ENCODE results near the gene BUB1B.

The BUB1B gene

DNA sequence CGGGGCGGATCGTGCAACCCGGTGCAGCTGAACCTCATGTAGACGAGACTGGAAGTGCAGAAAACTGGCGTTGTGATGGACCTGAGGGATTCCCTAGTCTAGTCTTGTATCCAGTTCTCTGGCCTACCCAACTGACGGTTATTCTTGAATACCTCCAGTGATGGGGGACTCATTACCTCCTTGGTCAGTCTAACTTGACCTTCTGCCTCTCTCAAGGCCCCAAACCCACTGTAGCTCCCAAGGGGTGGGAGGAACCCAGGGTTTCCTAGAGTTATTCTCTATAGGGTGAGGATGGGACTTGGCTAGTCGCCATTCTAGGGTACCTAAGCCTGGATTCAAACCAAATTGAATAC is 89.4 kb downstream of the BUB1B start:
- Histone ChIP-seq H3K4me3 (ENCODE audit: low read depth, low read length) (no peak overlapping the region), H3K9ac (ENCODE audit: low read depth, low read length) (no peak overlapping the region), H3K27ac (ENCODE audit: low read depth, low read length) (no peak overlapping the region), H3K9me3 (ENCODE audit: control insufficient read depth, insufficient read depth, low read length) (no peaks in the 10 kb centered on the region), H3K27me3 (ENCODE audit: control insufficient read depth, insufficient read depth, low read length) (peaks cover 36% of the 10 kb centered on the region), H3K36me3 (ENCODE audit: control insufficient read depth, insufficient read depth, low read length) (no peaks in the 10 kb centered on the region), H3K4me1 (ENCODE audit: control insufficient read depth, insufficient read depth, low read length) (peaks cover 9% of the 10 kb centered on the region; the same call in 1 of the 2 replicates)

DNA sequence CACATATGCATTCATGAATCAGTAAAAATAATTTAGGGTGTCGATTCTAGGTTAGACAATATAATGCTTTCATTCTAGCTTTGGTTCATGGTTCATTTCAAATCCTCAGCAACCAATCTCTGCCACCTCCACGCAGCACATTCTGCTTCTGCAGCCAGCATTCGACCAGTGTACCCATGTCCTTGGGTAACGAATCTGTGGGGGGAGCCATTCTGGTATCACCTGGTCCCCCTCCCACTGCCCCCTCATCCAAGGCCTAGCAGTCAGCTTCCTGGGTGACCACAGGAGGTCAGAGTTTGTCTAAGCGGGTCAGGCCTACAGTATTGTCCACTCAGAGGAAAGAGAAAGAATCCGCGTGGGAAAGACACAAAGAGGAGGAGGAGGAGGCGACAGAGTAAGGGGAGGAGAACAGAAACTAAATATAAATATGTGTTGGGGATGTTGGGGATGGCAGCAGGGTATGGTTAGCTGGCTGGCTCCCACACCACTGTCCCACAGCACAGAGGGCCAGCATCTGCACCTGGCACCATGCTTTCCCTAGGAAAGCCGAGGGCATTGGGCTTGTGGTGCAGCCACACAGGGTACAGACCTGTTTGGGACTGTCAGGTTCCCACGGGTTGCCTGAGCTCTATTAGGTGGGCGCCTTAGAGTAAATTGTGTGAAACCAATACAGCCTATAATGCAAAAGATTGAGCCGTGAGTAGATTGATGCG is 90.1 kb downstream of the BUB1B start:
- Histone ChIP-seq H3K36me3 (ENCODE audit: control insufficient read depth, insufficient read depth, low read length) (no peaks in the 10 kb centered on the region), H3K4me1 (ENCODE audit: control insufficient read depth, insufficient read depth, low read length) (0 out of 2 replicates have a peak, but pooled peaks cover 5% of the 10 kb centered on the region), H3K9ac (ENCODE audit: low read depth, low read length) (no peak overlapping the region), H3K9me3 (ENCODE audit: control insufficient read depth, insufficient read depth, low read length) (no peaks in the 10 kb centered on the region), H3K4me3 (ENCODE audit: low read depth, low read length) (no peak overlapping the region), H3K27ac (ENCODE audit: low read depth, low read length) (no peak overlapping the region), H3K27me3 (ENCODE audit: control insufficient read depth, insufficient read depth, low read length) (peaks cover 36% of the 10 kb centered on the region)

DNA sequence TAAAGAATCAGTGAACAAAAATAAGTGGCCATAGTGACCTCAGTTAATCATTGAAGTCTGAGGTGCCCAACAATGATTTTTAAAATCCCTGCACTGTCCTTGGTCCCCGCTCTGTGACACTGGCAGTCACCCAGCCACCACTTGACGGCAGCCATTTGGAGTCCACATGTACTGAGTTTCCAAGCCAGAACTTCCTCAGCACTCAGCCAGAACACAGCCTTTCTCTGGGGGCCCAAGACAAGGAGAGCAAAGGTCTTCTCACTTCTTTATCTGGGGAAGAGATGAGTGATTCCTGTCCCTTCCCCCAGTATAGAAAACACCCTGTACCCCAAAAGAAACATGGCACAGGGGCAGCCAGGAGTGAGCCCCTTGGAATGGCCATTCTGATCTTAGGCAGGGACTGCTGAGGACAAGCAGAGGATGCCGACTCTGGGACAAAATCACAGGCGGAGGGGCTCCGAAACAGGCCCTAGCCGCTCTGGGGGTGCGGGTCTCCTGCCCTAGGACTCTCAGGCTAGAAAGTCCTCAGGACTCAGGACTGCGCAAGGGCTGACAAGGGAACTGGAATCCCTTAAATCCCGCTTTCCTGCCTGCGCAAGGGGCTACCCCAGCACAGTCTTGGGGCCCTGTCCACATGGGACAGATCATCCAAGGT is 90.7 kb downstream of the BUB1B start:
- H3K36me3 ChIP-seq (ENCODE audit: control insufficient read depth, insufficient read depth, low read length): no peaks in the 10 kb centered on the region
- H3K27me3 ChIP-seq (ENCODE audit: control insufficient read depth, insufficient read depth, low read length): peaks cover 36% of the 10 kb centered on the region
- H3K9me3 ChIP-seq (ENCODE audit: control insufficient read depth, insufficient read depth, low read length): no peaks in the 10 kb centered on the region
- peak overlapping the region; percentile 70; the same call in 1 of the 2 replicates for H3K4me3 ChIP-seq (ENCODE audit: low read depth, low read length)
- H3K9ac ChIP-seq (ENCODE audit: low read depth, low read length): no peak overlapping the region
- H3K4me1 ChIP-seq (ENCODE audit: control insufficient read depth, insufficient read depth, low read length): 0 out of 2 replicates have a peak, but pooled peaks cover 5% of the 10 kb centered on the region
- no peak overlapping the region for H3K27ac ChIP-seq (ENCODE audit: low read depth, low read length)

DNA sequence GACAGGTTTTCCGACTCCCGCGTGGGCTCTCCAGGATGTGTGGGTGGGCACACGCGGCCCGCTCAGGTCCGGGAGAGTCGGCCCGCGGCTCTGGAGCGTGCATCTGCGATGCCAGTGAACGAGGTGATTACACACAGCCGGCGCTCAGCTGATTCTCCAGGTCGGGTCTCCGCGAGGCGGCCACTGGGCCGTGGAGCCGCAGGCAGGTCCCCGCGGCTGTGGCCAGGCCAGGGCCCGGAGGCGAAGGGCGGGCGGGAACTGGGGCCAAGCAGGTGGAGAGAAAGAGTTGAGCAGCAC is 91.2 kb downstream of the BUB1B start:
- no peak overlapping the region for H3K9ac ChIP-seq (ENCODE audit: low read depth, low read length)
- 0 out of 2 replicates have a peak, but pooled peaks cover 5% of the 10 kb centered on the region for H3K4me1 ChIP-seq (ENCODE audit: control insufficient read depth, insufficient read depth, low read length)
- H3K36me3 ChIP-seq (ENCODE audit: control insufficient read depth, insufficient read depth, low read length): no peaks in the 10 kb centered on the region
- H3K4me3 ChIP-seq (ENCODE audit: low read depth, low read length): peak overlapping the region; percentile 70
- no peaks in the 10 kb centered on the region for H3K9me3 ChIP-seq (ENCODE audit: control insufficient read depth, insufficient read depth, low read length)
- peaks cover 36% of the 10 kb centered on the region for H3K27me3 ChIP-seq (ENCODE audit: control insufficient read depth, insufficient read depth, low read length)
- no peak overlapping the region for H3K27ac ChIP-seq (ENCODE audit: low read depth, low read length)

DNA sequence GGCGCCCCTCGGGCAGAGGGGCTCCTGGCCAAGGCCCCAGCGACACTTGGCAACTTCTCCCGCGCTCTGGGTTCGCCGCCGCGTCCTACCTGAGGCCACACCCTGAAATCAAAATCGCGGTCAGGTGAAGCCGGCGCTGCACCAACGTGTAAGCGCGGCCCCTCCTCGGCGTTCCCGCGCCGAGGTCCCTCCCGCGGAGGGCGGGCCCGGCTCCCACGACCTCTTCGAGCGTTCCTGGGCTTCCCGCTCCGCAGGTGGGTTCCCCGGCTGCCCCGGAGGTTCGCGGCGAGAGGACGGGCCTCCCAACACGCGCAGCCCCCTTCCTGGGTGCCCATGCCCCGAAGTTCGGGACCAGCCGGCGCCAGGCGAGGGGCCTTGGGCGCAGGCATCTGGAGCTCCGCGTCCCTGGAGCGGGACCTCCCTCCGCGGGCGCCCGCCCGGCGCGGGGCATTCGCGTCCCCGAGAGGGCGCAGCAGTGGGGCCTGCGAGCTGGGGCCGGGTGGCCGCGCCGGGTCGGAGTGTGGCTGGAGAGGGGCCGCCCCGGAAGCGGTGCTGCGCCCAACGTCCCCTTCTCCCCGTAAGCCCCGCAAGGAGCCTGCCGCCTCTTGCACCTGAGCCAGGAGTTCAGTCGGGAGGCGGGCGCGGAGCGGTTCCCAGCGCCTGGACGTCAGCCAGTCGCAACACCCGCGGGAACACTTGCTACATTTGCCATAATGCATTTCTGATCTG is 91.7 kb downstream of the BUB1B start:
- H3K36me3 ChIP-seq (ENCODE audit: control insufficient read depth, insufficient read depth, low read length): no peaks in the 10 kb centered on the region
- 0 out of 2 replicates have a peak, but pooled peaks cover 5% of the 10 kb centered on the region for H3K4me1 ChIP-seq (ENCODE audit: control insufficient read depth, insufficient read depth, low read length)
- peaks cover 36% of the 10 kb centered on the region for H3K27me3 ChIP-seq (ENCODE audit: control insufficient read depth, insufficient read depth, low read length)
- H3K9me3 ChIP-seq (ENCODE audit: control insufficient read depth, insufficient read depth, low read length): no peaks in the 10 kb centered on the region
- H3K27ac ChIP-seq (ENCODE audit: low read depth, low read length): no peak overlapping the region
- H3K4me3 ChIP-seq (ENCODE audit: low read depth, low read length): peak overlapping the region; percentile 70
- no peak overlapping the region; the same call in 1 of the 2 replicates for H3K9ac ChIP-seq (ENCODE audit: low read depth, low read length)

DNA sequence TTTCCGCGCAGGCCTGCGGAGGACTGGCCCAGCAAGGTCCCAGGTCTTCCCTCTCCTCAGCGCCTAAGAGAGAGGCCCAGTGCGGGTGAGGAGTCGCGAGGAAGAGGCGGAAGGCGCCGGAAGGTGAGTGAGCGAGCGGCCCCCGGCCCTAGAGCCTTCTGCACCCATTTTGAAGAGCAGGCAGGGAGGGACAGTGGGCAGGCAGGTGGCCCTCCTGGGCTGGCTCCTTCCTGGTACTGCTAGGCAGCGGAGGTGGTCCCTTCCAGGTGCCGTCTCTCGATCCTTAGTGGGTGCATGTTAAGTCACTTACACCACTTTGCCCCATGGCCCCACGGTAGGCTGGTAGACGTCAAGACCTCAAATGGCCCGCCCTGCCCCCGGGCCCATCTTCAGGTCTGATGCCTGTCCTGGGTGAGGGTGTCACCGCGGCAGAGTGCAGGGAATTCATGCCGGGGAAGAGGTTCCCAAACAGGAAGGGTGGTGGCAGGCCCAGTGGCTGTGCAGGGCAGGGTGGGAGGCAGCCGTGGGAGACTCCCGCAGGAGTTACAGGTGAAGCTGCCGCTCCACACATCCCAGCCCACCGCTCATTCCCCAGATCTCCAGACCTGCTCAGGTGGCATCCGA is 92.4 kb downstream of the BUB1B start:
- Histone ChIP-seq H3K9ac (ENCODE audit: low read depth, low read length) (no peak overlapping the region), H3K9me3 (ENCODE audit: control insufficient read depth, insufficient read depth, low read length) (no peaks in the 10 kb centered on the region), H3K27ac (ENCODE audit: low read depth, low read length) (no peak overlapping the region), H3K4me1 (ENCODE audit: control insufficient read depth, insufficient read depth, low read length) (0 out of 2 replicates have a peak, but pooled peaks cover 5% of the 10 kb centered on the region), H3K36me3 (ENCODE audit: control insufficient read depth, insufficient read depth, low read length) (no peaks in the 10 kb centered on the region), H3K27me3 (ENCODE audit: control insufficient read depth, insufficient read depth, low read length) (peaks cover 36% of the 10 kb centered on the region), H3K4me3 (ENCODE audit: low read depth, low read length) (peak overlapping the region; percentile 70)

DNA sequence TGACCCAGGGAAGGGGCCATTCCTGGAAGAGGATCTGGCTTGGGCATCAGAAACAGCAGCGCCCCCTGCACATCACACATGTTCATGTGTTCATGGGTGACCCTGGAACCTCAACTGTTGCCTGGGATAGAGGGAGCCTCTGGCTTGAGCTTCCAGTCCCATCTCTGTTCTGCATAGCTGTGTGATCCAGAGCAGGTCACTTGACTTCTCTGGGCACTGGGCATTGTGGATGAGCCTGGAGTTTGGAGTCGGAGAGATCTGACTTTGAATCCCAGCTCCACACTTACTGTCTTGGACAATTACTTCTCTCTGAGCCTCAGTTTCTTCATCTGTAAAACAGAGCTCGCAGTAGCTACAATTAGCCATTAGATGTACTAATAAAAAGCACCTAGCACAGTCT is 93.6 kb downstream of the BUB1B start:
- Histone ChIP-seq H3K27ac (ENCODE audit: low read depth, low read length) (no peak overlapping the region), H3K36me3 (ENCODE audit: control insufficient read depth, insufficient read depth, low read length) (no peaks in the 10 kb centered on the region), H3K9me3 (ENCODE audit: control insufficient read depth, insufficient read depth, low read length) (no peaks in the 10 kb centered on the region), H3K27me3 (ENCODE audit: control insufficient read depth, insufficient read depth, low read length) (peaks cover 36% of the 10 kb centered on the region), H3K4me1 (ENCODE audit: control insufficient read depth, insufficient read depth, low read length) (peaks cover 11% of the 10 kb centered on the region), H3K9ac (ENCODE audit: low read depth, low read length) (no peak overlapping the region), H3K4me3 (ENCODE audit: low read depth, low read length) (no peak overlapping the region)

DNA sequence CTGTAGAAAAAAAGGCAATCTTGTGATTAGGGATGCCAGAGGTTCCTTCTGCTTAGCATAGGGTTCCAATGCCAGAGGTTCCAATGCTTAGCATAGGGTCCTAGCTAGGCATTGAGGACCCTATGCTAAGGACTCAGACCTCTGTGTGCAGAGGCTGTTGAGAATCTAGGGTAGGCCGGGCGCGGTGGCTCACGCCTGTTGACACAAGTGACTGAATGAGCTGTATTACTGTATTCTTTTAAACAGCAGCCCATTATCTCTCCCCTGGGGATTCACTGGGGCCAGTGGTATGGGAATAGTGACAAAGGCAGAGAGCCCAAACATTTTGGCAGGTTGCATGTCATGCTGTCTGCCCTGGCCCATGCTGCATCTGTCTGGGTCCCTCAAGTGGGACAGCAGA is 94.2 kb downstream of the BUB1B start:
- no peaks in the 10 kb centered on the region for H3K36me3 ChIP-seq (ENCODE audit: control insufficient read depth, insufficient read depth, low read length)
- H3K27me3 ChIP-seq (ENCODE audit: control insufficient read depth, insufficient read depth, low read length): peaks cover 36% of the 10 kb centered on the region
- H3K4me1 ChIP-seq (ENCODE audit: control insufficient read depth, insufficient read depth, low read length): peaks cover 11% of the 10 kb centered on the region

DNA sequence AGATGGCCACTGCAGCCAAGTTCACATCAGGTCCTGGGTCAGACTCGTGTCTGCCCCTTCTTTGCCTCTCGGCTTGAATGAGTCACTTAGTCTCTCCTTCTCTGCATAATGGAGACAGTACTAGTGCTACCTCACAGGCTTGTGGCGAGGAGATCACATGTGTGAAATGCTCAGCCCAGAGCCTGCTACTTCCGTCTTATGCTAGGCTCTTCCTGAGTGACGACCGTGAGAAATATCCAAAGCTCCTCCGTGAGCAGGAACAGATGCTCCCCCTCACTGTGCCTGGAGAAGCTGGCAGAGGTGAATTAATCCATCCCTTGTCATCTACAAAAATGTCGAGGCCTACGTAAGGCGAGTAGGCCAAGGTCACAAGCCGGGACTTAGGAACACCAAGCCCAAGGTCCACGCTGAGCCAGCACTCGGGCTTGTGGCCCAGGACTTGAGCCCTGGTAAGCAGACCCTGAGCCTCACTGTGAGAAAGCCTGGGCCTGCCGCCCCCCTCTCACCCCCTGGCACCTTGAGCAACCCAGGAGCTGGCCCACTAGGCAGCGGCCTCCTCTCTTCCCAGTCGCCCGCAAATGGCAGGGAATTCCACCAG is 95.9 kb downstream of the BUB1B start:
- H3K27me3 ChIP-seq (ENCODE audit: control insufficient read depth, insufficient read depth, low read length): peaks cover 28% of the 10 kb centered on the region
- H3K9ac ChIP-seq (ENCODE audit: low read depth, low read length): no peak overlapping the region
- no peak overlapping the region for H3K4me3 ChIP-seq (ENCODE audit: low read depth, low read length)
- no peaks in the 10 kb centered on the region for H3K9me3 ChIP-seq (ENCODE audit: control insufficient read depth, insufficient read depth, low read length)
- no peaks in the 10 kb centered on the region for H3K36me3 ChIP-seq (ENCODE audit: control insufficient read depth, insufficient read depth, low read length)
- peaks cover 11% of the 10 kb centered on the region for H3K4me1 ChIP-seq (ENCODE audit: control insufficient read depth, insufficient read depth, low read length)
- no peak overlapping the region for H3K27ac ChIP-seq (ENCODE audit: low read depth, low read length)

More for the DNA sequence above, 94.2 kb downstream of the BUB1B start:
- H3K9ac ChIP-seq (ENCODE audit: low read depth, low read length): no peak overlapping the region
- H3K9me3 ChIP-seq (ENCODE audit: control insufficient read depth, insufficient read depth, low read length): no peaks in the 10 kb centered on the region
- H3K4me3 ChIP-seq (ENCODE audit: low read depth, low read length): no peak overlapping the region
- H3K27ac ChIP-seq (ENCODE audit: low read depth, low read length): no peak overlapping the region

DNA sequence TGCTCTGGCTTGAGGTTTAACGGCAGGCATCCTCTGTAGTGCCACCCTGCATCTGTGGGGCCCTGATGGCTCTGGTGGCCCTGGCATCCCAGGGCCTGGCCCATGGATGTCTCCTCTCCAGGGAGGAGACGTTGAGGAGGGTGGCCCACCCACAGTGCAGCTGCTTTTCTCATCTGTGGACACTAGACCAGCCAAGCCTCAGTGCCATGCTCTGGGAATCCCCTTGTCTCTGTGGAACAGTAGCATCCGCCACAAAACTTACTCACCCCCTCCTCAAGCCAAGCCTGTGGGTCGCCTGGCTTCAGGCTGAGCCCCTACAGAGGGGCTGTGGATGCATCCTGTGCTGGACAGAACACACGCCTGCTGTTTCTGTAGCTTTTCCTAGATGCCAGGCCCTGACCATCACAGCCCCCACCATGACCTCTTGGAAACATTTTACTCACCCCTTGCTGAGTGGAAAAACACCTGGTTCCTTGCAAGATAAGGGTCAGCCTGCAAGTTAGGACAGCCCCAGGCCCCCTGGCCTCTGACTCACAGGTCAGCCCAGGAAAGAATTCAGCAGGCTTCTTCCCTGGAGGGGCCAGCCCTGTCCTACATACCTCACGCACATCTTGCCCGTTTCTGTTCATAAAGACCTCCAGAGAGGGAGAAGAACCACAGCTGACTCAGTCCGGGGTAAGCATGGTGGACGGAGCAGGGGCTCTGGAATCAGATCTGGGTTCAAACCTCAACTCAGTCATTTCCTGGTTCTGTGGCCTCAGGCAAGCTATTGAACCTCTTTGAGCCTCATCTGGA is 97.0 kb downstream of the BUB1B start:
- no peaks in the 10 kb centered on the region for H3K9me3 ChIP-seq (ENCODE audit: control insufficient read depth, insufficient read depth, low read length)
- no peaks in the 10 kb centered on the region for H3K36me3 ChIP-seq (ENCODE audit: control insufficient read depth, insufficient read depth, low read length)
- H3K4me1 ChIP-seq (ENCODE audit: control insufficient read depth, insufficient read depth, low read length): peaks cover 11% of the 10 kb centered on the region
- no peak overlapping the region for H3K9ac ChIP-seq (ENCODE audit: low read depth, low read length)
- H3K4me3 ChIP-seq (ENCODE audit: low read depth, low read length): no peak overlapping the region
- H3K27me3 ChIP-seq (ENCODE audit: control insufficient read depth, insufficient read depth, low read length): peaks cover 16% of the 10 kb centered on the region
- H3K27ac ChIP-seq (ENCODE audit: low read depth, low read length): peak overlapping the region; percentile 21
